HG02981 (cell line): ENCODE measurements around the gene FAN1.

Experiments
- ATAC-seq: cut with Tn5 transposase; IDR thresholded peaks from one replicate; pipeline ENCODE4 v1.9.1; 2021; ENCODE audit warnings: mild to moderate bottlenecking, moderate library complexity; ENCODE audit not compliant: unreplicated experiment

The FAN1 gene

GRCh38 chr15:30954674-30955073 lies 51.0 kb downstream of the FAN1 start:
- no peak for ATAC-seq

GRCh38 chr15:30956216-30957124 lies 52.8 kb downstream of the FAN1 start:
- ATAC-seq = no peak

GRCh38 chr15:30958219-30958618 lies 54.5 kb downstream of the FAN1 start:
- no peak for ATAC-seq

GRCh38 chr15:30962079-30962478 lies 58.4 kb downstream of the FAN1 start:
- no peak for ATAC-seq

DNA sequence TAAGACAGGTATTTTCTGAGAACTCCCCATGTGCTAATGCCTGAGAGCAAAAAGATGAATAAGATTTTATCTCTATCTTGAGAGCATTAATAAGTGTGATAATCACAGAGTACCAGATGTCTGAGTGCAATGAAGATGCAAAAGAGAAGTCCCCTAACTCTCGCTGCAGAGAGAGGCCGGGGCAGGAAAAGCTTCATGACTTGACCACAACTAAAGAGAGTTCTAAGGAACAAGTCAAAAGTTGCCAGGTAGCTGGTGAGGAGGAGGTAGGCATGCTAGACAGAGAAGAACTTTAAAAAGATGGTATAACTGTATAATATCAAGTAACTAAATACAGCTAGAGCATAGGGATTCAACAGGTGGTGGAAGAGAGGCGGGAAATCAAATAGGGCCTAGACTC lies 58.9 kb downstream of the FAN1 start:
- ATAC-seq = no peak

- ATAC-seq = no peak
These were observed 60.0 kb downstream of the FAN1 start for GRCh38 chr15:30963681-30964080.

DNA sequence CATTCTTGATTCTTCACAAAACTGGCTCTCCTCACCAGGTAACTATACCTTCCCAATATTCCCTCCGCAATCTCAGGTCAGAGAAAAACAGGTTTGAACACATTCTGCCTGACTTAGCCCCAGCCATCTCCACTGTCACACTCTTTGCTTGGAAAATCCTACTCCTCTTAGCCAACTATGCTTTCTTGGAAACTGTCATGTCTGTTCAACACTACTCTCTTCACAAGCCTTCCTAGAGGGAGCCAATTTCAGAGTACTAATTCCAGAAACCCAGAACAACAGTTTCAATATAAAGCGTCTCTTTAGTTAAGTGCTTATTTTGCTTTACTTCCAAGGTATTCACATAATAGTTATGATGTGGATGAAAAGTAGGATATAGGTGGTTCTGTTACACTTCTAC lies 66.0 kb downstream of the FAN1 start:
- ATAC-seq = no peak

- no peak for ATAC-seq
These were observed 69.7 kb downstream of the FAN1 start for GRCh38 chr15:30973379-30973778.

- ATAC-seq = no peak
These were observed 70.4 kb downstream of the FAN1 start for GRCh38 chr15:30974112-30974511.

GRCh38 chr15:30978328-30978727 lies 74.6 kb downstream of the FAN1 start:
- ATAC-seq = no peak

GRCh38 chr15:30979457-30979856 lies 75.7 kb downstream of the FAN1 start:
- no peak for ATAC-seq

- no peak for ATAC-seq
These were observed 80.4 kb downstream of the FAN1 start for GRCh38 chr15:30984118-30984517.

DNA sequence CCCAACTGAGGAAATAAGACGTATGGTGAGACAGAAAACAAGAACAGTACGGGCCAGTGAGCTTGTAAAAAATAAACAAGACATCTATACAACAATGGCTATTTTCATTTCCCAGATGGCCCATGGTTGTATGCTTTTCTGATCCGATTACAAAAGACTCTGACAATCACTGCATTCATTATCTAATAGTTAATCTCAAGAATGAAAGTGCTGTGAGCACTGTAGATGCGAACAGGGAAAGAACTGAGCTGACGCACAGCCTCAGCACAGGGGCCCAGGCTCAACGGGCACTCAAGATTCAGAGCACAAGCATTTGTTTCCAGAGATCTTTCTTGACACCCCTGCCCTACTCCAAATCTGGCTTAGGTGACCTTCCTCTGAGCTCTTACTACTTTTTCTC lies 80.8 kb downstream of the FAN1 start:
- ATAC-seq = no peak

- ATAC-seq = no peak
These were observed 81.4 kb downstream of the FAN1 start for GRCh38 chr15:30985081-30985531.

DNA sequence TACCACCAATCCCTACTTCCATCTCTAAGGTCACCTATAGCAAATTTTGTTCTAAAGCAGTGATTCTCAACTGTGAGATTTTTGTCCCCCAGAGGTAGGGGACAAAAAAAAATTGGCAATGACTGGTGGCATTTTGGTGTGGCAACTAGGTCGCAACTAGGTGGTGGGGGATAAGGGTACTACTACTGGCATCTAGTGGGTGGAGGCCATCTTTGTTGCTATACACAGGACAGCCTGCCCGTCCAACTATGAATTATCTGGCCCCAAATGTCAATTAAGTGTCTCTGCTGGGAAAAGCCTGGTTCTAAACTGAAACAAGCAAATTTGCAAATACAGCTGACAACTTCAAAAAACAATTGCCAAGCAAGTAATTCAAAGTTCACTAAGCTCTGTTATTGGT lies 86.3 kb downstream of the FAN1 start:
- no peak for ATAC-seq

GRCh38 chr15:30990446-30991254 lies 86.9 kb downstream of the FAN1 start:
- ATAC-seq = no peak

DNA sequence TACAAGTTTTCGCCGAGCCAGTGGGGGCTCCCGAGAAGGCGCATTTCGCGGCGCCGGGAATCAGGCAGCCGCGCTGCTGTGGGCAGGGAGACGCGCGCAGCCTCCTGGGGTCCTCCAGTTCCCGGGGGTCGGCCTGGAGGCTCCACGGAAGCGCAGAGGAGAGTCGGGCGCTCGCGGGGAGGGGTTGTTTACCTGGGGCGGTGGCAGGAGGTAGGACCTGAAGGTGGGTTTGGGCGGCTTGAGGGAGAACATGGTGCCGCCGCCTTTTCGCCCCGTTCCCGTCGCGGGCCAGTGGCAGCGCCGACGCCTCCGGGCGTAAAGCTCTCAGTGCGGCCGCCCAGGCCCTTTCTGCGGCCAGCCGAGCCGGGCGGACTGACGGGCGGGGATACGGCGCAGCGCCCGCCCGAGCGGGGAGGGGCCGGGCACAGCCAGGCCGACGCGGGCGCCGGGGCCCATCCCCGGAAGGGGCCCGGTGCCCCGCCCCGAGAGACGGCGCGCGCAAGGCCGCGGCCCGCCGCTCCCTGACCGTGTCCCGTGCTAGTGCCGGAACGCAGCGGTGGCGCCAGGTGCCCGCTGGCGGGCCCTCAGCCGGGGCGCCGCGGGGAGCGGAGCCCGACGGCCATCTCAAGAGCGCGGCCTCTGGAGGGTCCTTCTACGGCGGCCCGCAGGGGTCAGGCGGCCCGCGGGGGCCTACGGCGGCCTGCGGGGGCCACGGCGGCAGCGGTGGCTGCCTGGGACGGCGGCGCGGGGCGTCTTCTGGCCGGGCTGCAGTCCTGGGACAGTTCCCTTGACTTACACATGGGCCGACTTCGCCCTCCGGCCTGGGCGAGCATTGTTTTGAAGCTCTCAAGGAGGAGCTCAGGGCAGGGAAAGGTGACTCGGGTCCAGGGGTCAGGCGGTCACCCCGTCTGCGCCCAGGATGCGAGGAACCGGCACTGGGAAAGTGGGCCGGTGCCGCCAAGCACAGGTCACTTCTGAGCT lies 87.8 kb downstream of the FAN1 start, which contains the start of gene MTMR10:
MTMR10 (minus strand) TSS at position 374 of the 981 bp plus-strand sequence; CDS start at position 252, 122 bp downstream.
- ATAC-seq = peak; percentile 87

- ATAC-seq = no peak
These were observed 88.6 kb downstream of the FAN1 start for GRCh38 chr15:30992249-30992864.
